Panc1 (cell line): ENCODE results near the gene CCDC51.

Experiments
- POLR2AphosphoS5 ChIP-seq: IDR thresholded peaks from 2 replicates; pipeline ENCODE4 v1.6.1; 2012; ENCODE audit warnings: mild to moderate bottlenecking, low read depth, low read length, moderate library complexity
- SIN3A ChIP-seq: IDR thresholded peaks from 2 replicates; pipeline ENCODE4 v1.6.1; 2012; ENCODE audit warnings: low read depth, mild to moderate bottlenecking, low read length, moderate library complexity, borderline replicate concordance; ENCODE audit not compliant: insufficient read depth
- TCF7L2 ChIP-seq: IDR thresholded peaks from 2 replicates; pipeline ENCODE4 v1.6.1; 2011; ENCODE audit warnings: mild to moderate bottlenecking, low read depth, low read length, inconsistent platforms
- TF ChIP-seq, protein P1 (sequence below): fragments of 450-650 bp; IDR thresholded peaks from 2 replicates; pipeline ENCODE4 v1.5.1; 2017; ENCODE audit warnings: mild to moderate bottlenecking

DNA sequence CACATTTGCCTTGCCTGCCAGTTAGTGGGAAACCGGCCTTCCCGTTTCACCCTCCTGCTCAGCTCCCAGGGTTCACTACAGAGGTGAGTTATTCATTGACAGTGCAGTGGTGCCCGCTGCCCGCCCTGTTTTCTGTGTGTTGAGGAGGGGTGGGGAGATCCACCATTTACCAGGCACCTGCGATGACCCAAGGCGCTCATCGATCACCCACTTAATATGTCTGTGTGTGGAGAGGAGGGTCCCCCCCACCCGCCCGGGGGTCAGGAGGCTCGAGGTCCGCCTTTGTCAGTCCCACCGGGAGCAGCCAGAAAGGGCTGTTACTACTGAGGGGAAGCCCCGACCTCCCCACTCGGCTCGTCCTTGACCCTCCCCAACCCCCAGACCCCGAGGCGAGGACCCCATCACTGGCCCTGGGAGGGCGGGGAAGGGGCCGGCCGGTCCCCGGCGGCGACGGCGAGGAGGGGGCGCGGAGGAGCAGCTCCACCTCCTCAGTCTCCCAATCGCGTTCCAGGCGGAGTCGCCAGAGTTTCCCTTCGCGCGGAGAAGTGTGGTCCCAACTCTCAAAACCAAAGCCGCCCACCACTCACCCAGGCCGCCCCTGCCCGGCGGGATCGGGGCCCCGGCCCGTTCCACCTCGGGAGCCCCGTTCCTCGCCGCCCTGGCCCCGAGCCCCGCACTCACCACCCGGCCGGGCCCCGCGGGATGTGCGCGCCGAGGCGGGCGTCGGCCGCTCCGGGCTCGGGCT, 11.2 kb downstream of the CCDC51 start:
- TF ChIP-seq, protein P1, sequence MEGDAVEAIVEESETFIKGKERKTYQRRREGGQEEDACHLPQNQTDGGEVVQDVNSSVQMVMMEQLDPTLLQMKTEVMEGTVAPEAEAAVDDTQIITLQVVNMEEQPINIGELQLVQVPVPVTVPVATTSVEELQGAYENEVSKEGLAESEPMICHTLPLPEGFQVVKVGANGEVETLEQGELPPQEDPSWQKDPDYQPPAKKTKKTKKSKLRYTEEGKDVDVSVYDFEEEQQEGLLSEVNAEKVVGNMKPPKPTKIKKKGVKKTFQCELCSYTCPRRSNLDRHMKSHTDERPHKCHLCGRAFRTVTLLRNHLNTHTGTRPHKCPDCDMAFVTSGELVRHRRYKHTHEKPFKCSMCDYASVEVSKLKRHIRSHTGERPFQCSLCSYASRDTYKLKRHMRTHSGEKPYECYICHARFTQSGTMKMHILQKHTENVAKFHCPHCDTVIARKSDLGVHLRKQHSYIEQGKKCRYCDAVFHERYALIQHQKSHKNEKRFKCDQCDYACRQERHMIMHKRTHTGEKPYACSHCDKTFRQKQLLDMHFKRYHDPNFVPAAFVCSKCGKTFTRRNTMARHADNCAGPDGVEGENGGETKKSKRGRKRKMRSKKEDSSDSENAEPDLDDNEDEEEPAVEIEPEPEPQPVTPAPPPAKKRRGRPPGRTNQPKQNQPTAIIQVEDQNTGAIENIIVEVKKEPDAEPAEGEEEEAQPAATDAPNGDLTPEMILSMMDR, result no peak
- no peak for TF ChIP-seq TCF7L2
- TF ChIP-seq SIN3A, result no peak
- no peak for TF ChIP-seq POLR2AphosphoS5
